Measurements from ENCODE around the gene CNRIP1. TPM values are rescaled to one million over a fixed set of nuclear protein-coding genes. Genes with fewer than 3 reads are reported as not detected.

Gene CNRIP1
- total RNA-seq, 1 experiment from 2014 or later = 32.6 TPM

DNA sequence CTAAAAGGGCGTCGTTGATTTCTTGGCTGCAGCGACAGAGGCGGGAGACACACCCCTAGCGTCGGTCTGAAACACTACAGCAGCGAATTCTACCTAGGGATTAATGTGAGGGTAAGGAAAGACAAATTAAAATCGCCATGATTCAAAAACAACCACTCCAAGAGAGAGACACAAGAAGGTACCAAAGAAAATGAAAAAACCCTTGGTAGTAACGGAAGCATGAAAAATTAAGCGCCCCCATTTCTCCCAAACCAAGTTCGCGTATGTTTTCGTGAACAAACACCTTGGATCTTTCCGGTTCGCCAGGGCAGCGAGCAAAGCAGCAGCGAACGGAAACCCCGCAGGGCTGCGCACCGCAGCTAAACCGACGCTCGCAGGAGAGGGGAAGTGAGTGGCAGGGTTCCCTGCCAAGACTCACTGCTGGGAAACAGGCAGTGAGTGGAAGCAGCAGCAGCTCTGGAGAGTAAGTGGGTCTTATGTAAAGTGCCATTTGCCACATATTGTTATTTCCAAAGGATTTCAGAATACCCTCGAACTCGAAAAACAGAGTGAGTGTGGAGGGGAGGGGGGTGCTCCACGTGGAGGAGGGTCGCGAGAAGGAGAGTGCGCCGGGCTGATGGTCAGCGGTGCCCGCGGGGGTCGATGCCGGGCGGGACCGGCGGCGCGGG, 68.4 kb downstream of the CNRIP1 start:
- peak; percentile 83 for DNase-seq (ENCODE audit: low spot score)

DNA sequence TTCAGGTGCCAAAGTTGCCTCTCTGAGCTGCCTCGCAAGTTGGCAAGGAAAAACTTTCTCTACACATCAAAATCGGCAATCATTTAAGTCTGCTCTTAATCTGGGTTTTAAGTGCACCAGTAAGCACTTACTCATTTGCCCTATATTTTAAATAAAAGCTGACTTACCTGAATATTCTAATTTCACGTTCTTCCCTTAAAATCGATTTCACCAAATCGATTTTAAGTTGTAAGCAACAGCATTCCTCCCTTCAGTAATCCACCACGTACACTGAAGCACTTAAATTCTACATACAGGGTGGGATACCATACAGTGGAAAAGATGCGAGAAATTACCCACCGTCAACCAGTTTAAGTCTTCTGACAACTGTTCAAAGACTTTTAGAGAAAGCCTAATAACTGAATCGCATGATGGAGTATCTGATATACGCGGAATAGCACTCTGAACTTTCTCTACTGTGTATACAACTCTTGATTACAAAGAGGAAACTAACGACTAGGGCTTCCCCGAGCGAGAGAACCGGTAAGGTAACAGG, 69.0 kb downstream of the CNRIP1 start:
- DNase-seq (ENCODE audit: low spot score) = no peak

DNA sequence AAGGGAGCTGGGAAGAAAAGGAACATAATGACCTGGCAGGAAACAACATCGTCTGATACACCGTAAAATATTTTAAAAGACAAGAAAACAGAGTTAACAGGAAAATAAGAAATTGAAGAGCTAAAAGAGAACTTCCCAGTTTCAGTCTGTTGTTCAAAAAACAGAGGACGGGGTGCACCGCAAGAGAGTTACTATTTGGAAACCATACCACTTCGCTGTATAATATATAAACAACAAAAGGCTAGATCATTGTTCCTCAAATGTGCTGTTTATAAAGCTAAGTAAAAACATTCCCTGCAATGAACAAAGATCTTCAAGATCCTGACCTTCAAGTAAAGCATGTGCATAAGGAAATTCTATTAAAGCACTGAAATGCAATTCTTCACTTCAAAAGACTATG, 69.6 kb downstream of the CNRIP1 start:
- DNase-seq (ENCODE audit: low spot score) = no peak

DNA sequence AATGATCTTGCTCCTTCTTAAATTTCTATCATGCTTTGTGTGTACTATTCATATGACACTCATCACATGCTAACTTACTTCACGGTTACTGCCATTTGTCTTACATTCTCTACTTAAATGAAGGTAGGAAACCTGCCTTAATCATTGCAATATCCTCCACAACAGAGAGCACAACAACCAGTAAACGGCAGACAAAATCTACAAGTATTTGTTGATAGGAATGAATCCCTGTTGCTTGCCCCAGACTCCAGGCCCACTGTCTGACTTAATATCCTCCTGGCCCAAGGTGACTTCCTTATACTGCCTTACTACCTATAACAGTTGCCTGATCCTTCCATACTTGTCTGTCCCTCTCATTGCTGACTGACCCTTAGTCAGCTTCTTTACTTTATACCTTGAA, 70.9 kb downstream of the CNRIP1 start:
- no peak for DNase-seq (ENCODE audit: low spot score)

DNA sequence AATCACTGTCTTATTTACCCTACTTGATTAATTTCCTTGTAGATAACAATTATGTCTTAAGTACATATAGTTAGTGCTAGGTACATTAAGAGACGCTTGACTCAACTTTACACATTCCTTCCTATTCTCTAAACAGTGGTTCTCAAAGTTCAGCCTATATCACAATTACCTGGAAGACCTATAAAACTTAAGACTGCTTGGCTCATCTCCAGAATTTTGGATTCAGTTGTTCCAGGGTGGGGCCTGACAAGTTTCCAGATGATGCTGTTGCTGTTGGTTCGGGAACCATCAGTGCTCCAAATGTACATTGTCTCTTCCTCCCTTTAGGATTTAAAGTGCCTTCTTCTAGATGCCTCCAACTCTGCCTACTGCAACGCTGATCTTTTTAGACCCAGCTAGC, 71.4 kb downstream of the CNRIP1 start:
- no peak for DNase-seq (ENCODE audit: low spot score)

DNA sequence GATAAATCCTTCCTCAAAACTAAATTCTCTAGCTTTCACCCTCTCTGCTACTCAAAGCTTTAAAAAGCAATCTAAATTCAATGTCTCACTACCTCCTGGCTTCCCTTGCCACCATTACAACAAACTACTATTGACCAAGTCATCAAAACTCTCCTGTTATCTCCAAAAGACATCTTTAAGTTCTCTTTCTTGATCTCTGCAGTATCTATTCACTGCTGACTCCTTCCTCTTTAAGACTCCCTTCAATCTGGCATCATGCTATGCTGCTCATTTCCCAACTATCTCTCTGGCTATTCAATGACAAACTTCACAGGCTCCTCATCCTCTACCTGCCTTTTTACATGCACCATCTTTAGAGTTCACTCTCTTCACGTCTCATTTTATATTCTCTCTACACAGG, 73.4 kb downstream of the CNRIP1 start:
- no peak for DNase-seq (ENCODE audit: low spot score)

DNA sequence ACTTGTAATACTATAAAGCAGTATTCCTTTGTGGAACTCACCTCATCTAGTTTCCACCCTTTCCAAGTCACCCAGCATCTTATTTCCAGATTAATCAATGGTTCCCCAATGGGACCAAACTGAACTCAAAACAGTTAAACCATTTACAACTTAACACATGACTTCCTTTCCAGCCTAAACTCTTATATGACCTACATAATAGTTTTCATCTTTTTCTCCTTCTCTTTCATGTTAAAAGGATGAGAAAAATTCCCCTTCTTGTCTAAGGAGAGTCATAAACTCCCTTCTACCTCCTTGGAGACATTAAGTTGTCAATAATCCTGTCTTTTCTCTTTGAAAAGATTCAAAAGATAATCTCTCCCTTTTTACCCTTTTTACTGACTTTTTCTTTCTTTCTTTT, 74.1 kb downstream of the CNRIP1 start:
- DNase-seq (ENCODE audit: low spot score) = no peak

DNA sequence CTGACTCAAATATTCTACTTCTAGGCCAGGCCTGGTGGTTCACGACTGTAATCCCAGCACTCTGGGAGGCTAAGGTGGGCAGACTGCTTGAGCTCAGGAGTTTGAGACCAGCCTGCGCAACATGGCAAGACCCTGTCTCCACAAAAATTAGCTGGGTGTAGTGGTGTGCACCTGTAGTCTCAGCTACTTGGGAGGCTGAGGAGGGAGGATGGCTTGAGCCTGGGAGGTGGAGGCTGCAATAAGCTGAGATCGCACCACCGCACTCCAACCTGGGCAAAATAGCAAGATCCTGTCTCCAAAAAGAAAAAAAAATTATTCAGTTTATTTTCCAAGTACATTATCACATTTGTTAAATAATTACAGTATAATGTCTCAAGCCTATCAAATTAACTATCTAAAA, 74.7 kb downstream of the CNRIP1 start:
- DNase-seq (ENCODE audit: low spot score) = no peak

DNA sequence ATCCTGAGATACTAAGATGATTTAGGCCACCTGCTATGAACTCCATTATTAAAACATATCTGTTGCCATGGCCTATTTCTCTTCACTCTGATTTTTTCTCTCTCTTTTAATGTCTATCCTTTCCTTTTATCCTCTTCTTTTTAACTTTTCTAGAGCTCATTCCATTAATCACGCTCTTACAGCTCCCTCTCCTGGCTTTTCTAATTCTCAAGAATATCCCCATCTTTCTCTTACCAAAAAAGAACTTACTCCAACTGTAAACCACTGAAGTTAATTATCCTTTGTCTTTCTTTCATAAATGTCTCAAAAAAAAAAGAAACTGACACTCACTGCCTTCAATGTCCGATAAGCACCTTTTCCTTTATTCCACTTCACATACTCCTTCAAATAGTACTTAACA, 75.3 kb downstream of the CNRIP1 start:
- no peak for DNase-seq (ENCODE audit: low spot score)

Other genes with a start within 250 kb of the CNRIP1 start
- 26.4 and 28.8 TPM in 2 replicates for gene PNO1, start 162.1 kb downstream of the CNRIP1 start, total RNA-seq (2014; rRNA removed; shearing (Covaris generic))
- 17.6 and 26.5 TPM in 2 replicates for gene PPP3R1, start 67.4 kb downstream of the CNRIP1 start, total RNA-seq (2014; rRNA removed; shearing (Covaris generic))
- 0.12 TPM in 1 of 2 replicates, not detected in the other for gene PLEK, start 45.3 kb upstream of the CNRIP1 start, total RNA-seq (2014; rRNA removed; shearing (Covaris generic))
- 0.31 and 0.72 TPM in 2 replicates for gene FBXO48, start 147.3 kb upstream of the CNRIP1 start, total RNA-seq (2014; rRNA removed; shearing (Covaris generic))
- 2.1 and 2.8 TPM in 2 replicates for gene APLF, start 147.6 kb upstream of the CNRIP1 start, total RNA-seq (2014; rRNA removed; shearing (Covaris generic))